Measurements from ENCODE around the gene MPZL1. TPM values are rescaled to one million over a fixed set of nuclear protein-coding genes. Genes with fewer than 3 reads are reported as not detected.

MPZL1 gene
- total and polyA plus RNA-seq, 2 of the 13 experiments (the other 11 are each of a cell fraction or from before 2014, with no cell fraction given), result 38.0 to 68.7 TPM

GRCh38 chr1:167746013-167746672, 24.4 kb downstream of the MPZL1 start:
- no peak for TF ChIP-seq ZNF432 (CRISPR knock-in tag; IDR thresholded peaks at IDR 0.05; ENCODE audit: borderline replicate concordance)
- BruUV-seq (replicated peaks), result no TSS peak
- ATAC-seq (no peak), FAIRE-seq (no peak), DNase-seq (ENCODE audit: low spot score) (no peak)
- intact Hi-C loops (cut with micrococcal nuclease; ENCODE audit: unreplicated experiment) (no loop called here), in situ Hi-C loops (cut with HindIII; ENCODE audit: extremely low pct_ligation_motif_present, low pct_unique_long_range_greater_than_20kb) (no loop called here)
- Histone ChIP-seq H3K4me2 (ENCODE audit: low read depth, low read length) (no peak overlapping the region), H4K20me1 (ENCODE audit: insufficient read depth, low read length) (no peaks in the 10 kb centered on the region), H3K4me3 (replicated peaks in 1 of 3; ENCODE audit: insufficient read depth in 1 of 3, low read depth in 2 of 3, low read length in 3 of 3) (no peak overlapping the region), H3K27me3 (ENCODE audit: control insufficient read depth in 1 of 2, insufficient read depth in 2 of 2, low read length in 2 of 2) (no peaks in the 10 kb centered on the region), H3K9me3 (ENCODE audit: low read length) (no peaks in the 10 kb centered on the region), H2AFZ (ENCODE audit: low read length) (no peak overlapping the region), H3K9ac (ENCODE audit: insufficient read depth, low read depth, low read length) (no peak overlapping the region), H3K27ac (ENCODE audit: extremely low read length, insufficient read depth, low read length) (no peak overlapping the region), H3K36me3 (replicated peaks in 1 of 2; ENCODE audit: control insufficient read depth in 1 of 2, insufficient read depth in 2 of 2, low read length in 2 of 2) (peaks cover 0 to 1% of the 10 kb centered on the region in 2 experiments; a peak in 1 of 5 replicates), H3K4me1 (ENCODE audit: insufficient read depth, low read length) (peaks cover 46% of the 10 kb centered on the region), H3K79me2 (ENCODE audit: insufficient read depth, low read length) (peaks cover 59% of the 10 kb centered on the region)
- ChIA-PET POLR2A (no interaction called here), CTCF (ENCODE audit: low intra/inter-chr PET ratio, low total read pairs) (no interaction called here)
- WGBS (ENCODE audit: low lambda C conversion rate), result 78% methylated on average over 5 of the region's 5 CpGs

- ChIA-PET POLR2A (no interaction called here), CTCF (ENCODE audit: low intra/inter-chr PET ratio, low total read pairs) (no interaction called here)
- no peaks in the 10 kb centered on the region for H4K20me1 ChIP-seq (ENCODE audit: insufficient read depth, low read length)
- no peak overlapping the region for H3K27ac ChIP-seq (ENCODE audit: extremely low read length, insufficient read depth, low read length)
- DNase-seq (ENCODE audit: low spot score) (no peak), FAIRE-seq (no peak), ATAC-seq (no peak)
- peaks cover 0 to 1% of the 10 kb centered on the region in 2 experiments; a peak in 1 of 5 replicates for H3K36me3 ChIP-seq (replicated peaks in 1 of 2; ENCODE audit: control insufficient read depth in 1 of 2, insufficient read depth in 2 of 2, low read length in 2 of 2)
- H3K4me1 ChIP-seq (ENCODE audit: insufficient read depth, low read length), result peaks cover 42% of the 10 kb centered on the region
- H3K4me3 ChIP-seq (replicated peaks in 1 of 3; ENCODE audit: insufficient read depth in 1 of 3, low read depth in 2 of 3, low read length in 3 of 3), result no peak overlapping the region
- peaks cover 59% of the 10 kb centered on the region for H3K79me2 ChIP-seq (ENCODE audit: insufficient read depth, low read length)
- H3K9ac ChIP-seq (ENCODE audit: insufficient read depth, low read depth, low read length), result no peak overlapping the region
- intact Hi-C loops (cut with micrococcal nuclease; ENCODE audit: unreplicated experiment) (no loop called here), in situ Hi-C loops (cut with HindIII; ENCODE audit: extremely low pct_ligation_motif_present, low pct_unique_long_range_greater_than_20kb) (no loop called here)
- no peaks in the 10 kb centered on the region for H3K27me3 ChIP-seq (ENCODE audit: control insufficient read depth in 1 of 2, insufficient read depth in 2 of 2, low read length in 2 of 2)
- H2AFZ ChIP-seq (ENCODE audit: low read length), result no peak overlapping the region
- H3K9me3 ChIP-seq (ENCODE audit: low read length), result no peaks in the 10 kb centered on the region
- H3K4me2 ChIP-seq (ENCODE audit: low read depth, low read length), result no peak overlapping the region
- no TSS peak for BruUV-seq (replicated peaks)
- 98% methylated on average over 7 of the region's 7 CpGs for WGBS (ENCODE audit: low lambda C conversion rate)
- TF ChIP-seq ZNF878 (CRISPR knock-in tag; IDR thresholded peaks at IDR 0.05) (no peak), ELF4 (CRISPR knock-in tag; IDR thresholded peaks at IDR 0.05; ENCODE audit: borderline replicate concordance) (no peak), ZBTB8A (CRISPR knock-in tag; IDR thresholded peaks at IDR 0.05; ENCODE audit: borderline replicate concordance, low read depth) (no peak), ZNF331 (CRISPR knock-in tag; IDR thresholded peaks at IDR 0.05) (no peak), ZNF576 (CRISPR knock-in tag; IDR thresholded peaks at IDR 0.05) (no peak), ZSCAN30 (CRISPR knock-in tag; IDR thresholded peaks at IDR 0.05) (no peak), ZNF280D (CRISPR knock-in tag; IDR thresholded peaks at IDR 0.05) (no peak), SALL2 (CRISPR knock-in tag; IDR thresholded peaks at IDR 0.05) (no peak), CCDC6 (CRISPR knock-in tag; IDR thresholded peaks at IDR 0.05) (no peak), SRSF4 (IDR thresholded peaks at IDR 0.05; ENCODE audit: low read depth, low read length, poor library complexity, severe bottlenecking) (no peak), IRF2 (CRISPR knock-in tag; IDR thresholded peaks at IDR 0.05) (no peak), ZNF432 (CRISPR knock-in tag; IDR thresholded peaks at IDR 0.05; ENCODE audit: borderline replicate concordance) (no peak), PHF20 (CRISPR knock-in tag; IDR thresholded peaks at IDR 0.05) (no peak), ZNF567 (CRISPR knock-in tag; IDR thresholded peaks at IDR 0.05; ENCODE audit: borderline replicate concordance) (no peak)
Measured at GRCh38 chr1:167746988-167747655, 25.3 kb downstream of the MPZL1 start.
